HepG2 (cell line): ENCODE measurements around the gene TMEM80. TPM values are rescaled to one million over a fixed set of nuclear protein-coding genes. Genes with fewer than 3 reads are reported as not detected.

ENCODE experiments used
- ATAC-seq: fragments of 200-7000 bp; cut with Tn5 transposase; 3 replicates; pipeline ENCODE4 v1.9.1; 2020; ENCODE audit warnings: mild to moderate bottlenecking, moderate library complexity
- BruUV-seq: library from RNA; stranded (reverse); fragments of 400-500 nt; replicated peaks from 2 replicates; lab custom pipeline; 2021; lab: Mats Ljungman, UMichigan
- CTCF ChIA-PET: fragments of 300-600 bp; formaldehyde crosslinking; extraction: SDS; loops from one replicate; lab custom pipeline; 2021; ENCODE audit warnings: low total read pairs, inconsistent platforms, low intra/inter-chr PET ratio; lab: Yijun Ruan, JAX
- POLR2A ChIA-PET: fragments of 350-600 bp; sonication (Branson Sonifier 250); formaldehyde crosslinking; loops from one replicate; lab custom pipeline; 2020; ENCODE audit warnings: antibody characterized with exemption, inconsistent platforms; lab: Yijun Ruan, JAX
- DNase-seq: peaks from one replicate; pipeline ENCODE4 v3.0.0-alpha.2; 2015; ENCODE audit warnings: low spot score
- FAIRE-seq: peaks from 3 replicates; lab custom pipeline; 2011; peaks lifted over from hg19 to GRCh38; lab: Jason Lieb, UNC
- H2AFZ ChIP-seq: one replicate; pipeline ENCODE4 v1.6.1; 2011; ENCODE audit warnings: low read length, inconsistent platforms
- H3K27ac ChIP-seq: fragments of 300-600 bp; 3 replicates; pipeline ENCODE4 v1.8.0; 2011; ENCODE audit warnings: mixed run types, mild to moderate bottlenecking, mixed read lengths, low read length, inconsistent platforms; ENCODE audit not compliant: insufficient read depth; ENCODE audit errors: extremely low read length
- H3K27me3 ChIP-seq, 2 experiments: fragments of 200-600 bp in 1 of 2; 2 replicates in 1 of 2; 3 replicates in 1 of 2; pipeline versions ENCODE4 v1.6.0 to v1.8.0; 2011; ENCODE audit warnings: low read length in 2 of 2, mild to moderate bottlenecking in 2 of 2, moderate library complexity in 2 of 2, inconsistent platforms in 1 of 2; ENCODE audit not compliant: insufficient read depth in 2 of 2, control insufficient read depth in 1 of 2
- H3K36me3 ChIP-seq, 2 experiments: fragments of 200-600 bp in 1 of 2; replicated peaks in 1 of 2; 2 replicates in 1 of 2; 3 replicates in 1 of 2; pipeline versions ENCODE4 v1.5.1 to v1.8.0; 2011; ENCODE audit warnings: low read length in 2 of 2, inconsistent platforms in 1 of 2; ENCODE audit not compliant: insufficient read depth in 2 of 2, control insufficient read depth in 1 of 2
- H3K4me1 ChIP-seq: 2 replicates; pipeline ENCODE4 v1.5.1; 2012; ENCODE audit warnings: low read length, inconsistent platforms; ENCODE audit not compliant: insufficient read depth
- H3K4me2 ChIP-seq: 2 replicates; pipeline ENCODE4 v1.6.0; 2011; ENCODE audit warnings: low read depth, low read length, inconsistent platforms
- H3K4me3 ChIP-seq, 3 experiments: fragments of 200-600 bp in 1 of 3; sonication (generic), shearing (Covaris generic) in 1 of 3; replicated peaks in 1 of 3; 2 replicates each; pipeline ENCODE4 v1.5.1; 2011 to 2016; ENCODE audit warnings: low read length in 3 of 3, inconsistent platforms in 2 of 3, low read depth in 2 of 3, mild to moderate bottlenecking in 2 of 3, control low read depth in 1 of 3, mixed read lengths in 1 of 3; ENCODE audit not compliant: insufficient read depth in 1 of 3
- H3K79me2 ChIP-seq: one replicate; pipeline ENCODE4 v1.6.1; 2011; ENCODE audit warnings: low read length, inconsistent platforms; ENCODE audit not compliant: insufficient read depth
- H3K9ac ChIP-seq: 2 replicates; pipeline ENCODE4 v1.6.0; 2011; ENCODE audit warnings: mild to moderate bottlenecking, low read depth, low read length, inconsistent platforms; ENCODE audit not compliant: insufficient read depth
- H3K9me3 ChIP-seq: 2 replicates; pipeline ENCODE4 v1.5.1; 2012; ENCODE audit warnings: mild to moderate bottlenecking, low read length
- H4K20me1 ChIP-seq: 2 replicates; pipeline ENCODE4 v1.6.0; 2011; ENCODE audit warnings: inconsistent platforms, mild to moderate bottlenecking, low read length, moderate library complexity; ENCODE audit not compliant: insufficient read depth
- CENPT ChIP-seq: sonication (generic); formaldehyde crosslinking; IDR thresholded peaks from 2 replicates; pipeline ENCODE4 v1.8.0; 2022; ENCODE audit warnings: low read depth, mild to moderate bottlenecking, moderate library complexity, missing genetic modification reagents
- EHMT2 ChIP-seq: fragments of 200-600 bp; sonication (generic); IDR thresholded peaks from 2 replicates; pipeline ENCODE4 v1.7.0; 2017; ENCODE audit warnings: antibody characterized with exemption, low read depth, low read length, borderline replicate concordance
- GLMP ChIP-seq: sonication (generic); formaldehyde crosslinking; IDR thresholded peaks from 2 replicates; pipeline ENCODE4 v1.9.0; 2021; ENCODE audit warnings: missing genetic modification reagents, mild to moderate bottlenecking, borderline replicate concordance
- ISX ChIP-seq: sonication (generic); formaldehyde crosslinking; conservative IDR thresholded peaks from 2 replicates; pipeline ENCODE4 v1.5.0; 2020; ENCODE audit warnings: missing genetic modification reagents
- RELA ChIP-seq: sonication (generic); formaldehyde crosslinking; IDR thresholded peaks from 2 replicates; pipeline ENCODE4 v1.4.0; 2020; ENCODE audit warnings: missing genetic modification reagents
- SAP130 ChIP-seq: IDR thresholded peaks from 2 replicates; pipeline ENCODE4 v1.6.1; 2016; ENCODE audit warnings: low read depth
- THYN1 ChIP-seq: sonication (generic); formaldehyde crosslinking; IDR thresholded peaks from 2 replicates; pipeline ENCODE4 v1.8.1; 2023; ENCODE audit warnings: low read depth, mild to moderate bottlenecking, moderate library complexity, missing genetic modification reagents, borderline replicate concordance
- U2AF2 ChIP-seq: fragments of 200-400 bp; formaldehyde crosslinking; IDR thresholded peaks from 2 replicates; pipeline ENCODE4 v1.6.1; 2017; ENCODE audit warnings: low read depth, mild to moderate bottlenecking, low read length
- ZBTB33 ChIP-seq: sonication (generic); formaldehyde crosslinking; IDR thresholded peaks from 2 replicates; pipeline ENCODE4 v1.4.0; 2020; ENCODE audit warnings: missing genetic modification reagents
- ZC3H4 ChIP-seq: sonication (generic); formaldehyde crosslinking; IDR thresholded peaks from 2 replicates; pipeline ENCODE4 v1.4.0; 2020; ENCODE audit warnings: missing genetic modification reagents, borderline replicate concordance
- ZFP36L1 ChIP-seq: sonication (generic); formaldehyde crosslinking; IDR thresholded peaks from 2 replicates; pipeline ENCODE4 v1.8.0; 2022; ENCODE audit warnings: mild to moderate bottlenecking, missing genetic modification reagents, moderate library complexity
- ZNF235 ChIP-seq: sonication (generic); formaldehyde crosslinking; IDR thresholded peaks from 2 replicates; pipeline ENCODE4 v1.8.1; 2023; ENCODE audit warnings: mild to moderate bottlenecking, missing genetic modification reagents, borderline replicate concordance
- ZNF251 ChIP-seq: sonication (generic); formaldehyde crosslinking; IDR thresholded peaks from 2 replicates; pipeline ENCODE4 v1.9.0; 2021; ENCODE audit warnings: mild to moderate bottlenecking, missing genetic modification reagents
- ZNF253 ChIP-seq: sonication (generic); formaldehyde crosslinking; IDR thresholded peaks from 2 replicates; pipeline ENCODE4 v1.8.0; 2022; ENCODE audit warnings: mild to moderate bottlenecking, missing genetic modification reagents, borderline replicate concordance
- ZNF256 ChIP-seq: sonication (generic); formaldehyde crosslinking; conservative IDR thresholded peaks from 2 replicates; pipeline ENCODE4 v1.4.0; 2020; ENCODE audit warnings: missing genetic modification reagents
- ZNF670 ChIP-seq: sonication (generic); formaldehyde crosslinking; IDR thresholded peaks from 2 replicates; pipeline ENCODE4 v1.8.0; 2022; ENCODE audit warnings: mild to moderate bottlenecking, missing genetic modification reagents, borderline replicate concordance
- ZNF691 ChIP-seq: sonication (generic); formaldehyde crosslinking; IDR thresholded peaks from 2 replicates; pipeline ENCODE4 v1.4.0; 2020; ENCODE audit warnings: missing genetic modification reagents, low read depth, mild to moderate bottlenecking, borderline replicate concordance
- ZNF841 ChIP-seq: sonication (generic); formaldehyde crosslinking; IDR thresholded peaks from 2 replicates; pipeline ENCODE4 v1.8.1; 2023; ENCODE audit warnings: missing genetic modification reagents, borderline replicate concordance
- WGBS: methylation state at CpG from one replicate; pipeline ENCODE4 v1.1.6; 2017; ENCODE audit warnings: low lambda C conversion rate; 5-methylcytosine and 5-hydroxymethylcytosine counted together
- in situ Hi-C: cut with HindIII; loops from 2 replicates; pipeline ENCODE4 v1.10.0; 2017; ENCODE audit warnings: low pct_unique_long_range_greater_than_20kb; ENCODE audit not compliant: extremely low pct_ligation_motif_present
- intact Hi-C: fragments of 100-400 bp; cut with micrococcal nuclease; formaldehyde crosslinking; loops from one replicate; pipeline ENCODE4 v1.10.0; 2022; ENCODE audit not compliant: unreplicated experiment
- polyA plus RNA-seq, 8 experiments: library from polyadenylated mRNA; depleted of rRNA in 3 of 8; stranded (reverse) in 7 of 8; unstranded in 1 of 8; fragments of >200 nt; fragmentation: Illumina TruSeq in 4 of 8; extraction: Trizol in 4 of 8; gene quantifications; 2 replicates each; pipeline versions ENCODE4 v1.2.1 to v1.2.3, GENCODE V29; 2011 to 2016; ENCODE audit warnings: low read depth in 4 of 8, missing spikeins in 1 of 8, mixed read lengths in 1 of 8; ENCODE audit not compliant: insufficient read depth in 1 of 8
- total RNA-seq, 5 experiments: library from RNA; depleted of rRNA; stranded (reverse); fragments of >200 nt; fragmentation: Illumina TruSeq; extraction: Trizol; gene quantifications; 2 replicates each; pipeline ENCODE4 v1.2.3, GENCODE V29; 2016; ENCODE audit warnings: low read depth in 1 of 5

The TMEM80 gene
- total and polyA plus RNA-seq, 2 of the 13 experiments (the other 11 are each of a cell fraction or from before 2014, with no cell fraction given): 5.6 to 17.1 TPM

GRCh38 chr11:745428-745827 lies 49.8 kb downstream of the TMEM80 start (continued):
- TF ChIP-seq U2AF2: no peak
- TF ChIP-seq ZC3H4 (CRISPR knock-in tag): no peak
- TF ChIP-seq ZBTB33 (CRISPR knock-in tag): no peak
- no peak for TF ChIP-seq ZNF253
- no peak for TF ChIP-seq EHMT2
- no peak for TF ChIP-seq THYN1 (CRISPR knock-in tag)
- no peak for TF ChIP-seq GLMP (CRISPR knock-in tag)

GRCh38 chr11:746289-747157 lies 50.9 kb downstream of the TMEM80 start:
- ATAC-seq (peak; percentile 49), DNase-seq (no peak), FAIRE-seq (no peak)
- H4K20me1 ChIP-seq: peaks cover 5% of the 10 kb centered on the region; the same call in 1 of the 2 replicates
- peak overlapping the region; percentile 82 for H3K4me2 ChIP-seq
- H3K79me2 ChIP-seq: peaks cover 39% of the 10 kb centered on the region
- in situ Hi-C loops (no loop called here), intact Hi-C loops (no loop called here)
- ChIA-PET POLR2A (interaction anchor here (0.5 to 3.6 kb wide), 11 partner anchors 9 to 186 kb away, joined by 3 to 33 read pairs (median 4); partner anchors contain the start of genes EPS8L2, GATD1, LMNTD2 and RPLP2), CTCF (interaction anchor here (1.9 kb wide), 1 partner anchor 18 kb away, joined by 7 read pairs; no protein-coding TSS in a partner anchor)
- WGBS: 33% methylated on average over 21 of the region's 46 CpGs
- H3K9me3 ChIP-seq: no peaks in the 10 kb centered on the region
- H3K27me3 ChIP-seq: no peaks in the 10 kb centered on the region
- H3K36me3 ChIP-seq: no peaks in the 10 kb centered on the region
- H3K4me1 ChIP-seq: peaks cover 37% of the 10 kb centered on the region
- peak overlapping the region; percentile 65 for H3K27ac ChIP-seq
- peak overlapping the region; percentile 80 to 95 (median 85) for H3K4me3 ChIP-seq
- H3K9ac ChIP-seq: peak overlapping the region; percentile 88
- BruUV-seq: TSS peak; percentile 52
- H2AFZ ChIP-seq: no peak overlapping the region
- TF ChIP-seq ZNF691 (CRISPR knock-in tag) (peak; percentile 70; the same call in 1 of the 2 replicates), ISX (CRISPR knock-in tag) (0 out of 2 replicates have a peak, but pooled peaks have one; percentile 43), ZNF235 (CRISPR knock-in tag) (0 out of 2 replicates have a peak, but pooled peaks have one; percentile 12), CENPT (CRISPR knock-in tag) (no peak), SAP130 (peak; percentile 33; the same call in 1 of the 2 replicates), ZNF251 (CRISPR knock-in tag) (0 out of 2 replicates have a peak, but pooled peaks have one; percentile 27), ZNF256 (CRISPR knock-in tag) (0 out of 2 replicates have a peak, but pooled peaks have one; percentile 17), ZNF841 (CRISPR knock-in tag) (no peak), RELA (CRISPR knock-in tag) (no peak; the same call in 1 of the 2 replicates), ZFP36L1 (CRISPR knock-in tag) (0 out of 2 replicates have a peak, but pooled peaks have one; percentile 36), ZNF670 (peak; percentile 26; the same call in 1 of the 2 replicates)
